ENCODE results near the gene AMOTL1.

The AMOTL1 gene

GRCh38 chr11:94821439-94821838 lies 53.3 kb downstream of the AMOTL1 start:
- Histone ChIP-seq H3K27me3 (ENCODE audit: insufficient read depth, low read depth, severe bottlenecking) (no peaks in the 10 kb centered on the region), H3K27ac (no peak overlapping the region), H3K4me3 (ENCODE audit: low read depth, low read length) (no peak overlapping the region), H3K36me3 (peaks cover 86% of the 10 kb centered on the region), H3K9me3 (ENCODE audit: severe bottlenecking) (no peaks in the 10 kb centered on the region)
- no peak for TF ChIP-seq CTCF (IDR thresholded peaks at IDR 0.05; ENCODE audit: low read depth, low read length)
- DNase-seq: no peak

GRCh38 chr11:94822080-94822479 lies 53.9 kb downstream of the AMOTL1 start:
- H3K9me3 ChIP-seq (ENCODE audit: severe bottlenecking): no peaks in the 10 kb centered on the region
- H3K27me3 ChIP-seq (ENCODE audit: insufficient read depth, low read depth, severe bottlenecking): no peaks in the 10 kb centered on the region
- H3K36me3 ChIP-seq: peaks cover 92% of the 10 kb centered on the region
- no peak overlapping the region for H3K27ac ChIP-seq
- no peak overlapping the region for H3K4me3 ChIP-seq (ENCODE audit: low read depth, low read length)
- no peak for DNase-seq
- no peak for TF ChIP-seq CTCF (IDR thresholded peaks at IDR 0.05; ENCODE audit: low read depth, low read length)

DNA sequence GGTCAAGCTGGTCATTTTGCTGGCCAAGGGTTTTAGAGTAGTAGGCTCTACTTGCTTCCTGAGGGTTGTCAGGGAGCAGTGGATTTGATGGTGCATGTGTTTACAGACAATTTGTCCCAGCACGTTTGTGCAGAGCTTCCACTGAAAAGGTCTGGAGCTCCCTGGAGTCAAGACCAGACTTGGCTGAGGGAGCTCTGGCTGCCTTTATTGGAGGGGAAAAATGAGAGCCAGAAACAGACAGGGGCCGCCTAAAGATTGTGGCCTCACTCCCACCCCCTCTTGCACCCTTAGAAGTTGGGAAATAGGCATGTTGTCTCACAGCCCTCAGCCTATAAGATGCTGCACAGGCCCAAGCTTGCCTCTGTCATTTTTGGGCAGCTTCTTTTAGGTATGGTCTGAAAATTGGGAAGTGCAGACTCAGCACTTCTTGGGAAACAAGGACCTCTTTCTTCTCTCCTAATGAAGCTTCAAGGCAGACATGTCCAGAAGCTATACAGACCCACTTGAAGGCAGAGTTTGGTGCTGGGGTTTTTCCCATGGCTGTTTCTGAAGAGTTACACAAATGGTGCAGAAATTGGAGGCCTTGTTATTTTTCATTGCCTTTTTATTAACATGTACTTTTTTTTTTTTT lies 55.1 kb downstream of the AMOTL1 start:
- Histone ChIP-seq H3K9me3 (ENCODE audit: severe bottlenecking) (no peaks in the 10 kb centered on the region), H3K27me3 (ENCODE audit: insufficient read depth, low read depth, severe bottlenecking) (no peaks in the 10 kb centered on the region), H3K4me3 (ENCODE audit: low read depth, low read length) (no peak overlapping the region), H3K36me3 (peaks cover 94% of the 10 kb centered on the region), H3K27ac (no peak overlapping the region)
- no peak for DNase-seq
- TF ChIP-seq CTCF (IDR thresholded peaks at IDR 0.05; ENCODE audit: low read depth, low read length): no peak

- Histone ChIP-seq H3K4me3 (ENCODE audit: low read depth, low read length) (no peak overlapping the region), H3K27me3 (ENCODE audit: insufficient read depth, low read depth, severe bottlenecking) (no peaks in the 10 kb centered on the region), H3K9me3 (ENCODE audit: severe bottlenecking) (no peaks in the 10 kb centered on the region), H3K27ac (no peak overlapping the region), H3K36me3 (peaks cover 96% of the 10 kb centered on the region)
- no peak for TF ChIP-seq CTCF (IDR thresholded peaks at IDR 0.05; ENCODE audit: low read depth, low read length)
- DNase-seq: no peak
These were observed 56.9 kb downstream of the AMOTL1 start for GRCh38 chr11:94825031-94825430.

GRCh38 chr11:94825481-94825880 lies 57.3 kb downstream of the AMOTL1 start:
- peaks cover 95% of the 10 kb centered on the region for H3K36me3 ChIP-seq
- no peak overlapping the region for H3K27ac ChIP-seq
- no peak for DNase-seq
- H3K4me3 ChIP-seq (ENCODE audit: low read depth, low read length): no peak overlapping the region
- H3K9me3 ChIP-seq (ENCODE audit: severe bottlenecking): no peaks in the 10 kb centered on the region
- no peak for TF ChIP-seq CTCF (IDR thresholded peaks at IDR 0.05; ENCODE audit: low read depth, low read length)
- H3K27me3 ChIP-seq (ENCODE audit: insufficient read depth, low read depth, severe bottlenecking): no peaks in the 10 kb centered on the region

DNA sequence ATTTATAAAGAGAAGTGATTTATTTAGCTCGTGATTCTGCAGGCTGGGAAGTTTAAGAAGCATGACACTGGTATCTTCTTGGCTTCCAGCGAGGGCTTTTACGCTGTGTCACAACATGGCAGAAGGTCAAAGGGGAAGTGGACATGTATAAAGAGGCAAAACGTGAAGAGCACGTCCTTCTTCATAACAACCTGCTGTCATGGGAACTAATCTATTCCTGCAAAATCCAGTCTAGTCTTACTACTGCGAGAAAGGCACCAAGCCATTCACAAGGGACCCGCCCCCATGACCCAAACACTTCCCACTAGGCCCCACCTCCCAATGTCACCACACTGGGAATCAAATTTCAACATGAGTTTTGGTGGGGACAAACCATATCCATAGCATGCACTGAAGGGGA lies 58.3 kb downstream of the AMOTL1 start:
- peaks cover 95% of the 10 kb centered on the region for H3K36me3 ChIP-seq
- no peak overlapping the region for H3K27ac ChIP-seq
- no peak for TF ChIP-seq CTCF (IDR thresholded peaks at IDR 0.05; ENCODE audit: low read depth, low read length)
- no peaks in the 10 kb centered on the region for H3K9me3 ChIP-seq (ENCODE audit: severe bottlenecking)
- DNase-seq: no peak
- no peak overlapping the region for H3K4me3 ChIP-seq (ENCODE audit: low read depth, low read length)
- H3K27me3 ChIP-seq (ENCODE audit: insufficient read depth, low read depth, severe bottlenecking): no peaks in the 10 kb centered on the region
